HG02970 (cell line): Measurements from ENCODE around the gene SCN8A.

Experiments
- ATAC-seq: cut with Tn5 transposase; IDR thresholded peaks from one replicate; pipeline ENCODE4 v1.9.1; 2021; ENCODE audit warnings: mild to moderate bottlenecking, moderate library complexity, moderate number of reproducible peaks; ENCODE audit not compliant: unreplicated experiment, low FRiP score

Gene SCN8A

GRCh38 chr12:51846911-51847642 lies 256.0 kb downstream of the SCN8A start:
- ATAC-seq, result no peak

- no peak for ATAC-seq
These were observed 256.8 kb downstream of the SCN8A start for GRCh38 chr12:51847643-51848325.

GRCh38 chr12:51848326-51848727 lies 257.3 kb downstream of the SCN8A start, which contains the start of gene FIGNL2:
TSS of gene FIGNL2 (minus strand) at chr12:51848718. CDS start at chr12:51822413, 26,305 bp downstream.
- no peak for ATAC-seq

- ATAC-seq, result no peak
These were observed 258.1 kb downstream of the SCN8A start for GRCh38 chr12:51848841-51849735.

- no peak for ATAC-seq
These were observed 259.3 kb downstream of the SCN8A start for GRCh38 chr12:51850081-51850964.

- no peak for ATAC-seq
These were observed 259.9 kb downstream of the SCN8A start for GRCh38 chr12:51850965-51851299.

GRCh38 chr12:51851413-51852124 lies 260.5 kb downstream of the SCN8A start:
- ATAC-seq, result no peak

- ATAC-seq, result no peak
These were observed 261.5 kb downstream of the SCN8A start for GRCh38 chr12:51852404-51853137.

GRCh38 chr12:51855586-51856428 lies 264.8 kb downstream of the SCN8A start:
- ATAC-seq, result no peak

- ATAC-seq, result no peak
These were observed 270.0 kb downstream of the SCN8A start for GRCh38 chr12:51860986-51861385.
